Measurements from ENCODE around the gene TNK2.

- TF ChIP-seq CTCF (IDR thresholded peaks at IDR 0.05; ENCODE audit: extremely low read depth in 1 of 2, insufficient read depth in 1 of 2, low read depth in 1 of 2, low read length in 2 of 2) (no peak), EZH2 (IDR thresholded peaks at IDR 0.05; ENCODE audit: borderline replicate concordance, low read depth, low read length, severe bottlenecking) (no peak), POLR2AphosphoS5 (IDR thresholded peaks at IDR 0.05; ENCODE audit: insufficient read depth, low read depth, low read length) (no peak), POLR2A (IDR thresholded peaks at IDR 0.05; ENCODE audit: low read depth, low read length) (no peak), GATA2 (IDR thresholded peaks at IDR 0.05; ENCODE audit: insufficient read depth, insufficient read length, low read depth, low read length) (no peak), MYC (IDR thresholded peaks at IDR 0.05; ENCODE audit: low read depth, low read length) (no peak)
These were observed 79.6 kb downstream of the TNK2 start for GRCh38 chr3:195828762-195829161.

All from endothelial cell of umbilical vein (primary cell).